Stimulated activated CD8-positive, alpha-beta memory T cell treated with anti-CD3 and anti-CD28 coated beads, Interleukin-4, amount 100 ng/mL, for 24 hours (primary cell): Measurements from ENCODE around the gene AAK1.
"Not testable (repeated sequence)": the region's sequence is repeated elsewhere in the genome, so short reads cannot be mapped to it uniquely, and the experiment has no call there.

Experiments used
- DNase-seq: peaks from one replicate; pipeline ENCODE4 v3.0.0-alpha.2; 2020; ENCODE audit warnings: low read depth

Gene AAK1

DNA sequence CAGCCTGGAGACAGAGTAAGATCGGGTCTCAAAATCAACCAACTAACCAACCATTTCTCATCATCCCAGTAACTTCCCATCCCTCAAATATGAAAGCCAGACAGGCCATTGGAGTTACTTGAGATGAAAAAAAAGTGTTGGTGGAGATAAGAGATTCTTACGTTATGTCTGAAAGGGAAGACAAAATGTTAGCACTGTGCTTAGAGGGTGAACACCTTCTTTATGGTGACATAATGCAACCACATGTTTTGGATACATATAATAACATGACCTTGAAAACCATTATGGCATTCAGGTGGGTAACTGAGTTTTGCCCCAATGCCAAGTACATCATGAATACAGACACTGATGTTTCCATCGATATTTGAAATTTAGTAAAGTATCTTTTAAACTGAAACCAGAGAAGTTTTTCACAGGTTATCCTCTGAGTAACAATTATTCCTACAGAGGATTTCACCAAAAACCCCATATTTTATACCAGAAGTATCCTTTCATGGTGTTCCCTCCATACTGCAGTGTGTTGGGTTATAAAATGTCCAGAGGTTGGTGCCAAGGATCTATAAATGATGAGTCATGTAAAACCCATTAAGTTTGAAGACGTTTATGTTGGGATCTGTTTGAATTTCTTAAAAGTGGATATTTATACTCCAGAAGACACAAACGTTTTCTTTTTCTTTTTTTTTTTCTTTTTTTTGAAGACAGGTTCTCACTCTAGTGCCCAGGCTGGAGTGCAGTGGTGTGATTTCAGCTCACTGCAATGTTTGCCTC is 45.5 kb downstream of the AAK1 start:
- no peak for DNase-seq

GRCh38 chr2:69597105-69597504 is 46.4 kb downstream of the AAK1 start:
- DNase-seq: no peak

DNA sequence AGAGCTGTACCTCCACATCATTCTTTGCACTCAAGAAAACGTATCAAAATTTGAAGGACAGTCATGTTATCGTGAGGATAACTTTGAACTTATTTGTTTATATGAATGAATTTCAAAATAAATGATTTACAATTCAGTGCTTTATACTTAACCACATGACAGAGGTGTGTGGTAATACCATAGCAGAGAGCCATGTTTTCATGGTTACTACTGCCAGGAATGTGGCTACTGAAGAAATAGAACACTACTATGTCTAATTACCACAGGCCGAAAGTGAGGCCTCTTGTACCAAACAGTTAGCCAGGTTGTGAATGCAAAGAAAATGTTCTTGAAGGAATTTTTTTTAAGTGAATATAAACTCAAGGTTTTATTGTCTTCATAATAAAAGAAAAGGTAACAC is 49.2 kb downstream of the AAK1 start:
- DNase-seq: no peak

DNA sequence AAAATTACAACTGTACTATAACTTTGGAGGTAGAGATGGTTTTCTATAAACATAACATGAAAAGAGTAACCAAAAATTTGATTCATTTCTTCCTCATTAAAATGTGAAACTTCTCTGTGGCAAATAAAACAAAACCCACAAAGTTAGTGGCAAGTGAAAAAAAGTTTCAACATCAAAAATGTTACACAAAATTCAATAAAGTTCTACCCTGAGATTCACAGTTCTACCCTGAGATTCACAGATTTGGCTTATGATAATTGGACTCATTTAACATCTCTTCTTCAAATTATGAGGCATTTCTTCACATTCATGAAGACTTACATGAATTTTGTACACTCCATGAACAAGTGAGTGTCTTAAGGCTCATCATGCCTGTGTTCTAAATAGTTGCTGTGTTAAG is 51.0 kb downstream of the AAK1 start:
- DNase-seq: no peak

- DNase-seq: no peak
Measured at GRCh38 chr2:69589973-69590652, 53.4 kb downstream of the AAK1 start.

- DNase-seq: no peak
Measured at GRCh38 chr2:69588945-69589344, 54.6 kb downstream of the AAK1 start.

GRCh38 chr2:69588403-69588802 is 55.1 kb downstream of the AAK1 start:
- no peak for DNase-seq

- DNase-seq: no peak
Measured at GRCh38 chr2:69585855-69586555, 57.5 kb downstream of the AAK1 start.

DNA sequence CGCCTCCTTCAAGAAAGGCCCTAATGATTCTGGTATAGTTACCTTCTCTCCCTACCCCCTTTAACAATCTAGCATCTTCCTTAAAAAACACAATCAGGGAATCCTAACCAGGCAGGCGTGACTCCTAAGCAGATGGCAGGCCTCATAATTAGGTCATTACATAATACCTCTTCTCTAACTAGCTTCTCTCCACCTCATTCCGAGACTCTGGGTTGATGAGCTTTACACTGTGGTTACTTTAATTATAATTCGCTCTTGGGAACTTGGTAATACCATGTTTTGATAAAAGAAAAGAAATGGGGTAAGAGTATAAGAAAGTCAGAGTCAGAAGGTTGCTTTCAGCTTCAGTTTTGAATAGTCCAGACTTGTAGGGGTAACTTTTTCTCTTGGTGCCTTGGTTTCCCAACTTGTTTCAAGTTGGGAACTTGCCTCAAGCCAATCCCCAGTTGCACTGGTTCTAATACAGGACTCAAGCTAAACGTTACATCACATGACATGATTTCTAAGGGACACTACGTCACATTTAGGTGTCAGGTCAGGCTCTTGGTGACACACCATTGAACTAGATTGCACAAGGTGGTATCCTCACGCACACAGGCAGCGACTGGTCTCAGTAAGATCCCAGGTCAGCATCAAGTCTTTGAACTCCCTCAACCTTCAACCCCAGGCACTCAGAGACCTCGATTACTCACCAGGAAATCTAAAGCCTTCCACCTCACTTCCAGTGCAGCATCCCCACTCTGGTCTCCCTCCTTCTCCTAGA is 59.2 kb downstream of the AAK1 start:
- DNase-seq: no peak

DNA sequence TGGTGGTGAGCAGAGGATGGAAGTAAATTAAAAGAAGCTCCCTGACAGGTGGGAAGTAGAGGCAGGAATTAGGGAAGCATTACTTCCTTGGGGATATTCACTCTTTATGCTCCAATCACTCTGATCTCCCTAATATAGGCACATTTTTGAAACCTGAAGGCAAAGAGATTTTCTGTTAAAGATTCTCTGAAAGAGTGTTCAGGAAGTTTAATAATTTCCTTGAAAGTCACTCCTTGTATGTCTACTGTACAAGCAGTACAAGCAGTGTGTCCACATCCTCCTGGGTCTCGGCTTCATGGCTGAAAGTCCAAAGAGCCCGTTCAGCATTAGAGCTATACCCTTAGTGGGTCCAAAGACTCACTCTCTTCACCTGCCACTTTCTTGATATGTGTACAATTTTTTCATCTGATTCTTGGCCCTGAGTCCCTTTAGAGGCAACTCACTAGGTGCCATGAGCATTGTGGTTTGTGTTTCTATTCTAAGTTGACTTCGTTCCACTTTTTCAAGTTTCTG is 60.2 kb downstream of the AAK1 start:
- no peak for DNase-seq

DNA sequence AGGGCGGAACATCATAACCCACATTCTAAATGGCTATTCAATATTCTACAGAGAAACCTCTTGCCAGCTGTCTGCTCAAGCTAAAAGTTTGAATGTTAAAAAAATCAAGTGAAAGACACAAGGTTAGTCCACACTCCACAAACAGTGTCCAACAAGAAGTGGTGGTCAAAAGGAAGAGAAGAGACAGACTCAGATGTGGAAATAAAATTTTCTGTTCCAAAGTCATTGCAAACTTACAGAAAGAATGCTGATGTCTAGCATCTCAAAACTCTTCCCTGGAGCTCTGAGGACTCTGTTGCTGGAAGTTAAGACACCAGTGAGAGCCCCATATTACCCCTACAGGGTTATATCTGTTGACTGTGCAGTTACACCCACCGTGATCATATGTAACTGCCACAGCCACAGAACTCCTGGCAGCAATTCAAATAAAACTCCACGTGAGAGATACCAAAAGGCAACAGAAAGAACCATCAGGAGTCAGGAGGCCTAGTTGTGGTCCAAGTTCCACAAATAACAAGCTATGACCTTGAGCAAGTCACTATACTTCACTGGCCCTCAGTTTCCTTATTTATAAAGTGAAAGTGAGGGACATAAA is 60.9 kb downstream of the AAK1 start:
- no peak for DNase-seq

DNA sequence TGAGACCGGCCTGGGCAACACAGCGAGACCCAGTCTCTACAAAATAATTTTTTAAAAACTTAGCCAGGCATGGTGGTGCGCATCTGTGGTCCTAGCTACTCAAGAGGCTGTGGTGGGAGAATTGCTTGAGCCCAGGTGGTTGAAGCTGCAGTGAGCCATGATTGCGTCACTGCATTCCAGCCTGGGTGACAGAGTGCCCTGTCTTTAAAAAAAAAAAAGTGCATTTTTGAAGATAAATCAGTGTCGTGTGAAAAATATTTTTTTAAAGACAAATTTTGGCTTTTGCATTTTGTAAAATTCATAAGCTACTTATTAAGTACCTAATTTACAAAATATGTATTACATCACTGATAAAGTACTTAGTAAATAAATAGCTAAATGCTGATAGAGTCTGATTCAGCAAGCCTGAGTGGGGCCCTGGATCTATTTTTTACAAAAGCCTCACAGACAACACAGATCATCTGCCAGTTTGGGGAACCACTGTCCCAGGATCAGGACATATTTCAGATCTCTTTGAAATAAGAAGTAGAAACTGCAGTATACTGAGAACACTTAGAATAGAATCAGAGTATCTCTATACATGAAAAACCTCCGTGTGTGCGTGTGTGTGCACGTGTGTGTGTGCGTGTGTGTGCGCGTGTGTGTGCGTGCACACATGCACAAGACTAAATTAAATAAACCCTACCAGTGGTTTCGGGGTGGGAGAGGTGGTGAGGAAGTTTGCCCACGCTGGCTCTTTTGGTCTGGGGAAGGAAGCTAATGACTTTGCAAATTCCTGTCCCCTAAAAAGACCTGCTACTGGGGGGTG is 61.6 kb downstream of the AAK1 start:
- no peak for DNase-seq

DNA sequence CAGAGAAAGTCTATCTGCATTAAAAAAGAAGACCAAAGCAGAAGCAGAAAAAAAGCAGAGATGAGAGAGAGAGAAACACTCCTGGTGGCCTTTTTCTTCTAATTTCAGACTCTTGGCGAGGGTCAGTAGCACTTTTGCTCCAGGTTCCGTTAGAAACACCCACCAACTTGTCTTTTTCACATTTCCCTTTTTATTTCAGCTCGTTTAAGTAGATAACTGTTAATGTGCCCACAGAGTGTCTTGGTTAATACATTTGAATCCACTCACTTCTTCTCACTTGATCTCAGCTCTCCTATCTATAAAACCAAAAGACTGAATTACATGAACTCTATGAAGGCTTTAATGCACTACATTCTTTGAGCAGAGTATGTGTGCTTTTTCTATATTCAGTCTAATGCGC is 63.1 kb downstream of the AAK1 start:
- no peak for DNase-seq

DNA sequence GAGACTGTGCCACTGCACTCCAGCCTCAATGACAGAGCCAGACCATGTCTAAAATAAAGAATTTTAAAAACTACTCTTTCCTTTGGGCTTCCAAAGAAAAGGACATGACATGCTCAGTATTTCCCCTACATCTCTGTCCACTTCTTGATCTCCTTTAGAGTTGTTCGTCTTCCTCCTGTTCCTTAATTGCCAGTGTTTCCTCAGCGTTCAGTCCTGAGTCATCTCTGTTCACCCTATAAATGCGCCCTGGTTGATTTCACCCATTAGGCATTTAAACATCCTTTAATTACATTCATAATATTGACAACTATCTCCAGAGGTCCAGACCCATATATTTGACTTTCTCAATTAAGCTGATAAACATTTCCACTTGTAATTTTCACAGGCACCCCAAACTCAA is 64.0 kb downstream of the AAK1 start:
- no peak for DNase-seq

DNA sequence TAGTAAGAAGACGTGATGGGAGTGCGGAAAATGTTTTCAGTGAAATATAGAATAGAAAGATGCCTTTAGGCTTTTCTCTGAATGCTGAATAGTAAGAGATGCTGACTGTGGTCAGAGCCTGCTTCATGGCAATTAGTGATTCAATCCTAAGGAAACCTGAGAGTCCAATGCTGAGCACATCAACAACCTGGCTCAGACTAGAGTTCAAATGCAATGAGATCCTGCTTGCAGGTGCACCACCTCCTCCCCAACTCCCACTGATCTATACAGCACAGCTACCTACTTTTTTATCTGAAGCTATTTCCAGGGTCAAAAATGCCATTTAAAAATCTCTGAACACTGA is 65.4 kb downstream of the AAK1 start:
- no peak for DNase-seq

DNA sequence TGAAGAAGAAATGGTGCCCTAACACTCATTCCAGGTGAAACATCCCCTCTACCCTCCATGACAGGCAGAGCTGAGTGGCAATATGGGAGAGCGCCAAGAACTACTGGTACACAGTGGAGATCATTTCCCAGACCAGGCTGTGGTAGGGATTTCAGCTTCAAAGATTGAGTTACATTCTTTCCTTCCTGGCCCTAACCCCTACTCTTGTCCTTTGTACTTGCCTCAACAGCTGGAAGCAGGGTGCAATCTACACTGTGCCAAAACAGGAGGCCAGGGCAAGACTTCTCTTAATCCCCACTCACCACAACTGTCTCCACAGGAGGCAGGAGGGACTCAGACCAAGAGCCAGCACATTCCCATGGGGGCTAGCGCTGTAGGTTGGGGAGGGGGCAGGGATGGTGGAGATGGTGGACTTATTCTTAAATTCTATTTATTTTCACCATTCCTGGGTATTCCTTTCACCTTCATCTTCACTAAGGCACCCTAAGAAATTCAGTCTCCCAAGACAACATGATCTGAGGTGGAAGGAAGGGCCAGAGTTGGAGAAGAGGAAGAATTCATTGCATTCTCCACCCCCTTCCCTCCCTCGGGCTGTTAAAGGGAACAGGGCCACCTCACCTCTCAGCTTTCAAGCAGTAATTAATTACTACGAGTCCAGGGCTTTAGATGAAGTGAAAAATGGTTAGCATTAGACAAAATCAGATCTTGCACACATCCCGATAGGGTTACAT is 65.9 kb downstream of the AAK1 start:
- DNase-seq: no peak

DNA sequence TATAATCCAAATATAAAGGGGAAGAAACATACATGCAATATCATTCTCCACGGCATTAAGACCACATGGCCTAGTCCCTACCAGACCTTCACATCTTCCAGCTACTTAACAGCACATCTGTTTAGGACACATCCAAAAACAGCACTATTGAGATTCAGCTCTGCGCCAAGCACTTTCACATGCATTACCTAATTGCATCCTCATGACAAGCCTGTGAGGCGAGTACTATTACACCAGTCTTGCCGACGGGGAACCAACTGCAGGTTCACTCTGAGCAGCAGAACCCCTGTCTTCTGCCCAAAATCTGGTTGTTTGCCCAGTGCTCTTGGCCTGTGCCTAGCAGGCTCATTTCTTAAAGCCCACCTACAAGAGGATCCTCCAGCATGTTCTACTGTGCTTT is 66.7 kb downstream of the AAK1 start:
- DNase-seq: no peak

DNA sequence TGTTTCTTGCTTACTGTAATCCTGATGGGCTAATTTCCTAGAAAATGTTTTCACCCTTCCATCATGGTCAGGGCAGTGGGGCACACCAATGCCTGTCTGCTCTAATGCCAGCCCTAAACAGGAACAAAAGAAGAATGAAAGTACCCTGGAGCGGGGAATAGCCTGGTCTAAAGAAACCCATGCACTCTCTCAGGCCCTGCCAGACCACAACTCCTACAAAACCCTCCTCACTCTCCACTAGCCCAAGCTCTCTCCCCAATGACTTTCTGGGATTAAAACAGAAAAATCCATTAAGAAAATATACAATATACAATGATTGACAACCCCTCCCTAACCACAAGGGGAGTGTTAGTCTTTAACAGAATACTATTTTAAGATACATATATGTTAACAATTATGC is 67.6 kb downstream of the AAK1 start:
- DNase-seq: no peak

DNA sequence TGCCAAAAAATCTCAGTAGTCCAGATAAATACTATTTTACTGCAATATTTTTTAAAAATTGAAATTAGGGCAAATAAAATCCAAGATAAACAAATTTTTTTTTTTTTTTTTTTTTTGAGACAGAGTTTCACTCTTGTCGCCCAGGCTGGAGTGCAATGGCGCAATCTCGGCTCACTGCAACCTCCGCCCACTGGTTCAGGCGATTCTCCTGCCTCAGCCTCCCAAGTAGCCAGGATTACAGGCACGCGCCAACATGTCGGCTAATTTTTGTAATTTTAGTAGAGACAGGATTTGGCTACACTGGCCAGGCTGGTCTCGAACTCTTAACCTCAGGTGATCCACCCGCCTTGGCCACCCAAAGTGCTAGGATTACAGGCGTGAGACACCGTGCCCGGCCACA is 68.2 kb downstream of the AAK1 start:
- DNase-seq: not testable (repeated sequence)

- no peak for DNase-seq
Measured at GRCh38 chr2:69572641-69573040, 70.9 kb downstream of the AAK1 start.
